HG02623 (cell line): ENCODE data around the gene XYLT1.

Experiments
- ATAC-seq: cut with Tn5 transposase; IDR thresholded peaks from one replicate; pipeline ENCODE4 v1.9.1; 2021; ENCODE audit warnings: moderate library complexity; ENCODE audit not compliant: unreplicated experiment

XYLT1 gene

DNA sequence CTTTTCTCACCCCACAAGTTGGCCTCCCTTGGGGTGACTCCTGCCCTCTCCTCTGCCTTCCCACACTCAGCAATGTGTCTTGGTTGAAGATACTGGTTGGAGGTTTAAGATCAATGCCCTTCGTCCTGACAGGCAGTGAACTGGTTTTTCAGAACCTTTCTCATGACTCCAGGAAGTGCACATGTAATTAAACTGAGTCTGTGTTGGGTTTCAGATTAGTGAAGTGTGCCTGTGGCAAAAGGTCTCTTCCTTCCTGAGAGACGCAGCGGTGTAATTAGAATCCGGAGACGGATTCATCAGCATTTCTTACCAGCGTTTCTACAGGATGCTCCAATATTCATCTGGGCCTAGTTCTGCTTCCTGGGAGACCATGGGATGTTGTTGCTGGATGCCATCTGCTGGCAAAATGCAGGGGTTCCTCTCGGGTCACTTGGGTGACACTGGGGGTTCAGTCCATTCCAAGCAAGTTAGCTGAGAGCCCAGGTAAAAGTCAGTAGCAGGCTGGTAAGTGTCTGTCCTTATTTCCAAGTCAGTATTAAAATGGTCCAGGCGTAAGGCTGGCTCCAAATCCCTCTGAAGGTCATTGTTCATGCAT lies 233.3 kb downstream of the XYLT1 start:
- no peak for ATAC-seq

DNA sequence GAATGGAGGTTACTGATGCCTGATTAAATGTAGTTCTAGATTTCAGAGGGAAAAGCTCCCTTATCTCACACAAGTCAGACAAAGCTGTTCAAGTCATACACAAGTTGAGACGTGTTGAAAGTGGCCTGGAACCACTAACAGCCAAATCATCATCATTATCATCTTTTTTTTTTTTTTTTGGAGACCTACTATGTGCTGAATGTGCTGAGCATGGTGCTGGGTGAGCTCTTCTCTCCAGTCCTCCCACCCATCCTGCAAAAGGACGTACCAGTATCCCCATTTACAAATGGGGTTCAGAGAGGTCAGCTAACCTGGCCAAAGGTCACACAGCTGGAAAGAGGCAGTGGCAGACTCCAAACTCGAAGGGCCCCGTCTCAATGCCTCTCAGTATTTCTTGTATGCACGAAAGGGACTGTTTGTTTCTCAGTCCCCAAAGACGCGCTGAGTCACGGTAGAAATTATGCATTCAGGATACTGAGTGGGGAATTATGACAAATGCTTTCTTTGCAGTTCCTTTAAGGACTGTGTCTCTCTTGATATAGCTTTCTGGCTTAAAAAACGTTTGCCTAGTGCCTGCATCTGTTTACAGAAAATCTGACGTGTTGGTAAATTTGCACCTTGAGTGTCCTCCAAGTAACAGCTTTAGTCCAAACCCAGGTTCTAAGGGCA lies 235.5 kb downstream of the XYLT1 start:
- ATAC-seq, result no peak

DNA sequence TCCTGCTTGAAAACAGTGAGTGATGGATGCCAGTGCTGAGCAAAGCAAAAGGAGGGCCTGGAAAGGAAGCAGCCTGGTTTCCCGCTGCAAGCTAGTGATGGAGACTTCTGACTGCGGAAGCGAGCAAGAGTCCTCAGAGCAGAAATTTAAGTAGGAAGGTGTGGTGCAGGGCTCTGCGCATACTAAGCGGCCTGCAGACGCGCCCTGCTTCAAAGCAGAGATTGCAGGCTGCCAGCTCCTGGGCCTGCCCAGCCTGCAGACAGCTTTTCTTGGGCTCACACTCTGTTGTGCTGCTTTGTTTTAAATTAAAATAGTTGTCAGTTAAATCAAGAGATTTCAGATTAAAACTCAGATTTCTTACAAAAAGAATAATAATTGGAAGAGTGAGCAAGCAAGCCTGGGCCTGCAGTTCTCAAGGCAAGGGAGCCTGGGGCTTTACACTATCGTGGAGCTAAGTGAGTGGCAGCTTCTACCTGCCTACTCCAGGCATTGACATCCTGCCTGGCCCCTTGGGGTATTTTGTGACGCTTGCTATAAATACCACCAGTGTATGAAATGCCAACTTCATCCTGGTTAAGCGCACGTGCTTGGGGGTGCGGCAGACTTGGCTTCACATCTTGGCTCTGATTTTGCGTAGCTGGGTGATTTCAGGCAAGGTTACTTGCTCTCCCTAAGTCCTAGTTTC lies 237.3 kb downstream of the XYLT1 start:
- ATAC-seq, result no peak

DNA sequence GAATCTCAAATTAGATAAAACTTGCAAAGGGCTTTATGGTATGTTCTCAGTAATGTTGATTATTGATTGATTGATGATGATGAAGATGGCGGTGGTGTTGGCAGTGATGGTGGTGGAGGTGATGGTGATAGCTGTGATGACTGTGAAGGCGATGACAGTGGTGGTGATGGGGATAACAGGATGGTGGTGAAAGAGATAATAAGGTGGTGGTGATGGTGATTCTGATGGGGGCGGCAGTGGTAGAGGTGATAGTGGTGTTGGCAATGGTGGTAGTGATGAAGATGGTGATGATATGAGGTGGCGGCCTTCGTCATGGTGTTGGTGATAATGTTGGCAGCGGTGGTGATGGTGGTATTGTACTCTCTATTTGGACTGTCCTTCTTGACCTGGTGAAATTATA lies 238.3 kb downstream of the XYLT1 start:
- no peak for ATAC-seq

DNA sequence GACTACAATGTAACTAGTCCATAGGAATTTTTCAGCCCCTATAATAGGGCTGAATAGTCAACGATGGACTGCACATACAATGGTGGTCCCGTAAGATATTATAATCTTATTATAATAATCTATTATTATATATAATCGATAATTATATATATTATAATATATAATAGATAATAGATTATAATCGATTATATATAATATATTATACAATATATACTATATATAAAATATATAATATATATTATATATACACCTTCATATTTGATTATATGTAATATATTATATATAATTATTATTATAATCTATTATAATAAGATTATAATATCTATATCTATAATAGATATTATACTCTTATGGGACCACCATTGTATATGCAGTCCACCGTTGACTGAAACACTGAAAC lies 238.8 kb downstream of the XYLT1 start:
- no peak for ATAC-seq

DNA sequence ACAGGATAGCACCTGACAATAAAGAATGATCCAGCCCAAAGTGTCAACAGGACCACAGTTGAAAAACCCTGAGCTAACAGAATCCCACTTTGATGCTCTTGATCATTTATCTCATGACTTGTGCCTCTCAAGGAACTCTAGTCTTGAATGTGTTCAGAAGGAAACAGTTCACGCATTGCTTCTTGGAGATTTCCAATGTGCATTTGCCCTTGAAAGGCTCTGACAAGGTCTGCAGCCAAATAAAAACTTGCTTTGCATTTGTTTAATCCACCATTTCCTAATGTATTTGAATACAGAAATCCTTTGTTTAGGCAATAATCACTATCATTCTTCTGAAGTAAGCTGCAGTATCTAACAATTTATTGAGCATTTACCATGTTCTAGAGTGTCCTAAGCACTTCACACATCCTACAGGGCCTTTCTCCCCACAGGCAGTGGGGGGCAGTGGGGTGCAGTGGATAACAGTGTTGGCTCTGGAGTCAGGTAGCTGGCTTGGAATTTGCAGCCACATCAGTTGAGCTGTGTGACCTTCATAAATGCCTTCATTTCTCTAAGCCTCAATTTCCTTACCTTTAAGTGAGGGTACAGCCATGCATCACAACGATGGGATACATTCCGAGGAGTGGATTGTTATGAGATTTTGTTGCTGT lies 239.7 kb downstream of the XYLT1 start:
- no peak for ATAC-seq

DNA sequence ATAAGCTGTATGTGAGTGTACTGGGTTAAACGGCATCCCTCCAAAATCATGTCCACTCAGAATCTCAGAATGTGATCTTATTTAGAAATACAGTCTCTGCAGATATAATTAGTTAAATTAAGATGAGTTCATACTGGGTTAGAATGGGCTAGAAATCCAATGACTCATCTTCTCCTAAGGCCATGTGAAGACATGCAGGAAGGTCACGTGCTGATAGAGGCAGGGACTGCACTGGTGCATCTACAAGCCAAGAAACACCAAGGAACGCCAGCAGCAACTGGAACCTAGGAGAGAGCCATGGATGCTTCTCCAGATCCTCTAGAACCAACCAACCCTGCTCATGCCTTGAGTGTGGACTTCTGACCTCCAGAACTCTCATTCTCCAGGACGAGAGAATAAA lies 241.0 kb downstream of the XYLT1 start:
- ATAC-seq, result no peak

DNA sequence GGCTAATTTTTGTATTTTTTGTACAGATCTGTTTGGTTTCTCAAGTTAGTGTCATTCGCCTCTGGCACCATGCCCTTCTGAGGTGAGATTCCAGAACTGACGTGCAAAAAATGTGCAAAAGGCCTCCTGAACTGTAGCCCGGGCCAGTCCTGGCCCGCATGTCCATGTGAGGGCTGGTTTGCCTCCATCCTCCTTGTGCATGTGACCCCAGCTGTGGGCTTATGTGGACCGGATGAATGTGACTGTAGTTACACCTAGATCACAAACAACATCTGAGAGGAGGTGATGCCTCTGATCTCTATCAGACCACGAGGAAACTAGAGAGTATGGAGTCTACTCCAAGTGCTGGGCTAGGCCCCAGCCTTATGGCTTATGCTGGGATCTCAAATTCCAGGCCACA lies 241.6 kb downstream of the XYLT1 start:
- no peak for ATAC-seq

DNA sequence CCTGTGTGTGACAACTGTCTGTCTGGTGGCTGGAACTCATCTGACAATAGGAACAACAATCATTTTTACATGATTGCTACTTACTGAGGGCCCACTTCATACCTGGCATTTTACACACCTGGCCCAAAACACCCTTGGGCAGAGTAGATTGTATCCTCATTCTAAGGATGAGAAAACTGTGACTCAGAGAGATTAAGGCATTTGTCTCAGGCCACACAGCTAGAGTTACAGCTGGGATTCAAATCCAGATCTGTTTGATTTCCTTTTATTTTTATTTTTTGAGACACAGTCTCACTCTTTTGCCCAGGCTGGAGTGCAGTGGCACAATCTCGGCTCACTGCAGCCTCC lies 242.1 kb downstream of the XYLT1 start:
- no peak for ATAC-seq

DNA sequence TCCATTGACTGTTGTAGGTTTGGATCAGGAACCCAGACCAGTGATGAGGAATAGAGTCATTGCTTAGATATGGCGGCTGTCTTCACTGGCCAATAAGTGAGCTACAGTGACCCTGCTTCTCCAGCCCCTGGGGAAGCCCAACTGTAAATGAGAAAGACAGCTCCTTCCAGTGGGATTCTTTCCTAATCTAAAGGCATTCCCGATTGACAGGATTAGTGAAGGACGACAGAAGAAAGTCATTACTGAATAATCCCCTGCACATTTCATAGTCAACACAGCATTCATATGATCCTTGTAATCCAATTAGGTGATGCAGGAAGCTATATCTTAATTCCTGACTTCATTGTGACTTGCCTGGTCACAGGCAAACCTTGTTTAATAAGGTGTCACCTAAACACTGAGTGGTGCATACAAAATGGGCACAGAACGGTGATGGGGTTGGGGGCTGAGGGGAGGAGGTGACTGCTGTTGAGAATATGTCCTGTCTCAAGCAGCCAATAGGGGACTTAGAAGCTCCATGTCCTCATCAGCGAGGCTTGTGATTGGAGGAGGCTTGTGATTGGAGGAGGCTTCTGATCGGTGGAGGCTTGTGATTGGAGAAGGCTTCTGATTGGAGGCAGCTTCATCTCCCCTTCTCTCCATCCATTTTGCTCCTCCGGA lies 242.6 kb downstream of the XYLT1 start:
- ATAC-seq, result no peak

DNA sequence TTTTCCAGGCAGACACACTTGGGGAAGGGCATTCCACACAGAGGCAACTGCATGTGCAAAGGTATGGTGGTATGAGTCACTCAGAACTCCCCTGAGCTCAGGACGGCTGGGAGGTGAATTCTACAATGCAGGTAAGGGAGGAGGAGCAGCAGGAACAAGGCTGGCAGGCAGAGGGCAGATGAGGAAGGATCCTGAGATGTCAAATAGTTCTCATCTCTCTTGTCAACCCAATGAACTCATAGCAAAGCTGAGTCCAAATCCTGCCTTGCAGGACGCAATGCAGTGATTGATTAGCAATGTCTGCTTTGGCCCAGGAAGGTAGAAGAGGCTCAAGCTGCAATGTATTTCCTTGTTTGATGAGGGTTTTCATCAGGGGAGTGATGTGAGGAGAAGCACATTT lies 243.5 kb downstream of the XYLT1 start:
- ATAC-seq, result no peak

DNA sequence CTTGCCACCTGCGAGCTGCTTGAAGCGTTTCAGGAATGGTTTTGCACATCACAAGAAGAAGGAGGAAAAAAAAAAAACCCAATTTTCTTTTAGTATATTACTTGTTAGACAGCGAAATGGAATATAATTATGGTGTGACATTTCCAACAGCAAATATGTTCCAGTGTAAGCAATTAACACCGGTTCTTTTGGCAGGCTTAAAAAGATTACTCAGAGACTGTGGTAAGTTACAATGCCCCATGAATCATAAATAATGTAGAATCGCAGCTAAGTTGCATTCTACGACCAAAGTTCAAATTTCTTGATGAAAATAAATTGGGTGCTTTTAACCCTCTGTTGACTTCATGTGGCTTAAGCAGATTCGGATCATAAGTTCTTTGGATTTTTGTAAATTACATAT lies 245.2 kb downstream of the XYLT1 start:
- ATAC-seq, result no peak

DNA sequence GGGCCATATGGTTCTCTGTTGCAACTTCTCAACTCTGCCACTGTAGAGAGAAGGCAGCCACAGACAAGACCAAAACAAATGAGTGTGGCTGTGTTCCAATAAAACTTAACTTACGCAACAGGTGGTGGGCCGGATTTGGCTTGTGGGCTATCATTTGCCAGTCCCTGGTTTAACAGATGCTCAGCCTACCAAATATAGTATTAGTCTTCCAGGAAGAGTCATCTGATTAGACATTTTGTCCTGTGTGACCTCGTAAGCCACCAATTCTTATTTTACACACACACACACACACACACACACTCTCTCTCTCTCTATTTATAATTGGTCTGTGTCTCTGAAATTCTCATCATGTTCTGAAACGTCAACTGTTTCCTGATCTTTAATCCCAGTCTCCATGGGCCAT lies 245.9 kb downstream of the XYLT1 start:
- no peak for ATAC-seq

DNA sequence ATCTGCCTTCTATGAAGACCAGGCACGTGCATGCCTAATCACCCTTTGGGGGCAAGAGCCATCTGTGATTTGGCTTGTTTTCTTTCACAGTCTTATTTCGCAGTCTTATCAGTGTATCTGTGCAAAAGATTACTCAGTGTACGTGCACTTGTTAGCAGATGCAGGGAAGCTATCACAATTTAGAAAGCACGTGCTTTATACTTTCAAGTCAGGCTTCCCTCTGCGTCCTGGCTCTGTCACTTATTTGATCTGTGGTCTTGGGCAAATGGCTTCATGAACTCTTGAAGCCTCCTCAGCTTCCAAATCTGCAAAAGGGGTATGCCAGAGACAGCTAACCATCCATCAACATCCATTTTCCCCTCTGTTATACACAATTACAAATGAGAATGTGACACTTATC lies 246.4 kb downstream of the XYLT1 start:
- ATAC-seq, result no peak

DNA sequence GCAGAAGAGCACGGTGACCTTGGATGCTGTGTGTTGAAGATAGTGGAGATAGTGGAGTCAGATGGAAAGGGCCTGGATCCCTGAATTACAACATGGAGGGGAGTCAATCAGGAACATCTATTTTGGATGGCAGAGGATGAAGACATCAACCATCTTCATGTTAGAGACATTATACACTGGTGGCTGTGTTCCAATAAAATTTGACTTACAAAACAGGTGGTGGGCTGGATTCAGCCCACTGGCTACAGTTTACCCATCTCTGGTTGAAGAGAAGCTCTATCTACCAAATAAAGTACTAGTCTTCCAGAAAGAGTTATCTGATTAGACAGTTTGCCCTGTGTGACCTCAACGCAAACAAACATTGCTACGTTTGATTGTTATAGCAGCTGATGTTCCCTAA lies 247.2 kb downstream of the XYLT1 start:
- no peak for ATAC-seq

DNA sequence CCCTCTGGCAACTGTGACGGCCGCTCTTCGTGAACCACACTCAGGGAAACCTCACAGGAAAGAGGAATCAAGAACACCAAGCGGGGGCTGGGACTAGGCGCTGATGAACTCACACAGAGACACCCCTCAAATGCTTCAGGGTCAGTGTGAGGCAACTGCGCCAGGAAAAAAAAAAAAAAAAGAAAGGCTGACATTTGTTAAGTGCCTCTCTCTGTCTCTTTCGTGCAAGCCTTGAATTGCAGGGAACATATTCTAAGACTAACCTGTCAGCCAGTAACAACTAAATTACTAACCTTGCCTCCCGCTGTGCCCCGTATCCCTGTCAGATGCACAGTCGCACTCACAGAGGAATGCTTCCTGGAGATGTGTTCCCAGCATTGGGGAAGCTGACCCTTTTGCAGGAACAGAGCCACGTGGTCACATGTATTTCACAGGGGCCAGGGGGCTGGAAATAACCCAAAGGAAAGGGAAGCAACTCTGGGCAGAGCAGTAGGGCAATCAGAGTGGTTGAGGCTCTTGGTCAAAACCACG lies 247.8 kb downstream of the XYLT1 start:
- no peak for ATAC-seq

DNA sequence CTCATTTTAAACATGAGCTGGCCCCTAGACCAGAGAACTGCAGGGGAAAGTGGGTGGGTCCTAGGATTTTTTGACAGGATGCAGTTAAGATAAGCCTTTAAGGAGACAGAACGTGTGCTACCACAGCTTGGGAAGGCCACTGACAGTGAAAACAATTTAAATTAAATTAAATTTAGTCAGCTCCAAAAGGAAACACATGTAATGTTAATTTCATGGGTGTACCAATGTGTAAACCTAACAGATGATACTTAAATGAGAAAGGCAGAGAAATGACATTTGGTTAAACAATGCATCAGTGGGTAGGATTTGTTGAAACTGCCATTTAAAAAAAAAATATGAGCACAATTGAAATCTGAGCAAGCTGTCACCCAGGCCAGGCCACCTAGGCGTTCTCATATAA lies 250.8 kb downstream of the XYLT1 start:
- no peak for ATAC-seq

DNA sequence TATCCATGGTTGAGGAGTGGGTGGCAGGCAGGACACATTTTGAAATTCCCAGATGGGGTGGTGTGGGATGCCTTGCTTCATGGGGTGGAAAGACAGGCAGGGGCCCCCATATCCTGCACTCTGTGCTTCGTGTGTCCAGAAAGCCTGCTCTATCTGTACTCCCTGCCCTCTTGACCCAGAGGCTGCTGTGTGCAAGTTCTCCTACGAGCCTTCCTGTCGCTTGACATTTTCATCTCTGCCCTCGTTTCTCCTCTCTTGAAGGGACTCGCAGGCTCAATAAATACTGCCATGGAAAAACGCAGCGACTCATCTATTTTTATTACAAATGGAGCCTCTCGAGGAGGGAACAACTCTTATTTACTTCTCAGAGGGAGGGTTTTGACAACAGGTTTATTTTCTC lies 254.8 kb downstream of the XYLT1 start:
- no peak for ATAC-seq

DNA sequence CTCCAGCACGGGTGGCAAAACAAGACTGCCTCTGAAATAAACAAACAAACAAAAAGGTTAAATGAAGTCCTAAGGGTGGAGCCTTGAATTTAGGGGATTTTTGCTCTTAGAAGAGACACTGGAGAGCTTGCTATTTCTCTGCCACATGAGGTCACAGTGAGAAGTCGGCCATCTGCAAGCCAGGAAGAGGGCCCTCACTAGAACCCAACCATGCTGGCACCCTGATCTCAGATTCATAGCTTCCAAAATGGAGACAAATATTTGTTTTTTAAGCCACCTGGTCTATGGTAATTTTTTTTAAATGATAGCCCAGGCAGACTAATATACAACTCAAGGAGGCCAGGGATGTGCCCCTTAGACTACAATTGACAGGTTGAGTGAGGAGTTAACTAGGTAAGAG lies 255.5 kb downstream of the XYLT1 start:
- no peak for ATAC-seq

DNA sequence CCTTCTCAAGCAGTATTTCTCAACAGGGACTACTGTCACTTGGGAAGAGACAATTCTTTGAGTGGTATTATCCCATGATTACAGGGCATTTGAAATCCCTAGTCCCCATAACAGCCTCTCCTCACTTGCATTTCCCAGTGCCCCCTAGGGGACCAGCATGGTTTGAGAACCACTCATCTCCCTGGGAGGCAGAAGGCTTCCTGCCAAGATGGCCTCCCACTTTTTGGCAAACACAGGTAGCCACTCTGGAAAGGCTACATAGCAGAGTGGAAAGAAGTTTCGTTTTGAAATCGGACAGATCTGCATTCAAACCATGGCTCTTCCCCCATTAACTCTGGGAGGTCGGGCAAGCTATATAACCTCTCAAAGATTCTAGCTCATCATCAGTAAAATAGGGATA lies 256.8 kb downstream of the XYLT1 start:
- no peak for ATAC-seq

DNA sequence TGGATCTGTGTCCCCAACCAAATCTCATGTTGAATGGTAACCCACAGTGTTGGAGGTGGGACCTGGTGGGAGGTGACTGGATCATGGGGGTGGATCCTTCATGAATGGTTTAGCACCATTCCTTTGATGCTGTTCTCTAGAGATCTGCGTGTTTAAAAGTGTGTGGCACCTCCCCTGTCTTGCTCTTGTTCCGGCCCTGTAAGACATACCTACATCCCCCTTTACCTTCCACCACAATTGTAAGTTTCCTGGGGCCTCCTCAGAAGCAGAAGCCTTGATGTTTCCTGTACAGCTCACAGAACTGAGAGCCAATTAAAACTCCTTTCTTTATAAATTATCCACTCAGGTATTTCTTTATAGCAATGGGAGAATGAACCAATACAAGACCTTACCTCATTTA lies 257.7 kb downstream of the XYLT1 start:
- ATAC-seq, result no peak
